AG04450 (cell line): ENCODE data around the gene CNTLN. TPM values are rescaled to one million over a fixed set of nuclear protein-coding genes. Genes with fewer than 3 reads are reported as not detected.

Source experiments
- CTCF ChIA-PET: fragments of 300-600, 350-600 bp; formaldehyde crosslinking; extraction: SDS; loops from one replicate; lab custom pipeline; 2022; ENCODE audit warnings: antibody characterized with exemption, inconsistent platforms; lab: Charles Lee
- POLR2A ChIA-PET: fragments of 350-600 bp; formaldehyde crosslinking; extraction: SDS; loops from one replicate; lab custom pipeline; 2021; ENCODE audit warnings: antibody characterized with exemption, inconsistent platforms; lab: Yijun Ruan, JAX
- DNase-seq: peaks from one replicate; pipeline ENCODE4 v3.0.0-alpha.2; 2011; ENCODE audit warnings: low read depth, low spot score
- H3K27ac ChIP-seq: one replicate; pipeline ENCODE4 v1.5.1; 2012; ENCODE audit warnings: low read depth, low read length, control low read depth
- H3K27me3 ChIP-seq: one replicate; pipeline ENCODE4 v1.6.0; 2012; ENCODE audit warnings: low read length; ENCODE audit not compliant: control insufficient read depth, insufficient read depth
- H3K4me3 ChIP-seq: 2 replicates; pipeline ENCODE4 v1.5.1; 2011; ENCODE audit warnings: mild to moderate bottlenecking, low read depth, low read length, control low read depth
- H3K9me3 ChIP-seq: 2 replicates; pipeline ENCODE4 v1.5.1; 2012; ENCODE audit warnings: low read length; ENCODE audit not compliant: control insufficient read depth, insufficient read depth
- CTCF ChIP-seq: IDR thresholded peaks from 2 replicates; pipeline ENCODE4 v1.5.1; 2011; ENCODE audit warnings: low read depth, low read length, control low read depth, inconsistent platforms
- polyA plus RNA-seq: library from polyadenylated mRNA; depleted of rRNA; stranded (reverse); fragments of >200 nt; gene quantifications from 2 replicates; pipeline ENCODE4 v1.2.3, GENCODE V29; 2011

CNTLN gene
- polyA plus RNA-seq, 1 experiment = 11.7 TPM

DNA sequence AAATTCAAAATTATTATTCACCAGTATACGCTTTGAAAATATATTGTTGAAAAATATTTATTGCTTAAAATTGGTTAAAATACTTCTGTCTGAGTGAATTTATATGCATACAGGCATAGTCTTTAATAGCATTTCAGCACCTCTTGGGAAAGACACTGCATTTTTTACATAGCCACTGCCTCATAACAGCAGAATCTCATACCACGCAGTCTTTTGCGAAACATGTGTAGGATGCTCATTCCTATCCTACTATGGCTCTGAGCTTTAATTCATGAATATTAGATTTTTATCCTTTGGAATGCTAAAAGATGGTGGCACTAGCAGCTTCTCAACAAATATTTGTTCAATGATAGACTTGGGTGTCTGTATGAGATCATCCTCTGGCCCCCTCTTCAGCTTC lies 350.1 kb downstream of the CNTLN start:
- no peak overlapping the region for H3K27ac ChIP-seq
- no peak for DNase-seq
- no peak for TF ChIP-seq CTCF
- H3K27me3 ChIP-seq = no peaks in the 10 kb centered on the region
- no peaks in the 10 kb centered on the region for H3K9me3 ChIP-seq
- H3K4me3 ChIP-seq = no peak overlapping the region
- CTCF ChIA-PET = no interaction called here
- POLR2A ChIA-PET = no interaction called here

DNA sequence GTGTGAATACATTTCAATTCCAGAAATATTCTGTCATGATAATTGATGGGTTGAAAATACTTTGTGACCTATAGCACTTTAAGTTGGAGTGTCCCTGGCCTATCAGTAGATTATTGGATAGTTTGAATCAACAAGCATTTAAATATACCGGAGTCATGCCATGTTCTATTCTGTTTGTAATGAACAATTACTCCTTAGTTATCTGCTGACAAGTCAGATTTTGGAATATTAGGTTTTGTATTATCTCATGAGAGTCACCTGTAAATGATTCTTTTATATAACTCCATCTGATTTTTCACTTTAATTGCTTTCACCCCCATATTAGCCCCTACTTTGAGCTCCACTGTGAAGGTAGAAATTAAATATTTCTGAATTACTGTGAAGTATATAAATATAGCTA lies 351.6 kb downstream of the CNTLN start:
- H3K4me3 ChIP-seq = no peak overlapping the region
- DNase-seq = no peak
- ChIA-PET CTCF (no interaction called here), POLR2A (no interaction called here)
- H3K9me3 ChIP-seq = no peaks in the 10 kb centered on the region
- no peak for TF ChIP-seq CTCF
- H3K27ac ChIP-seq = no peak overlapping the region
- no peaks in the 10 kb centered on the region for H3K27me3 ChIP-seq

DNA sequence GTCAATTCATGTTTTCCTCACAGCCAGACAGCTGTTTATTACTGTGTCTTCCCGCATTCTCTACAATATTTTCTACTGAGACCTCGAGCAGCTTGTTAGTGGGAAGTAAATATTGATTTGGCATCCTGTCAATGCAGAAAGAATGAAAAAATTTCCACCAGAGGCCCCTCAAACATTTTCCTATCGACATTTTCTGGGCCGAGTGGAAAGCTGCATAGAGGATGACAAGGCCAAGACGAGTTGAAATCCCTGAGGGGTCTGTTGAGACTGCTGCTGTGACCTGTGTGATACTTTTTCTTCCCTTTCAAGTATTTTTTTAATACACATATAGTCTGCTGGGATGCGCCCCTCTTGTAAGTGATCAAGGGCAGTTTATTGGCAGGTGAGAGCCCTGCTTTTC lies 352.6 kb downstream of the CNTLN start:
- Histone ChIP-seq H3K27ac (no peak overlapping the region), H3K27me3 (no peaks in the 10 kb centered on the region), H3K9me3 (no peaks in the 10 kb centered on the region), H3K4me3 (no peak overlapping the region)
- POLR2A ChIA-PET = no interaction called here
- no peak for TF ChIP-seq CTCF
- DNase-seq = no peak
- CTCF ChIA-PET = no interaction called here

GRCh38 chr9:17488662-17489061 lies 353.8 kb downstream of the CNTLN start:
- no peak for DNase-seq
- no peak for TF ChIP-seq CTCF
- ChIA-PET POLR2A (no interaction called here), CTCF (interaction anchor here (1.2 kb wide), 1 partner anchor 26 kb away, joined by 4 read pairs; no protein-coding TSS in a partner anchor)
- Histone ChIP-seq H3K4me3 (no peak overlapping the region), H3K9me3 (no peaks in the 10 kb centered on the region), H3K27ac (no peak overlapping the region), H3K27me3 (no peaks in the 10 kb centered on the region)

DNA sequence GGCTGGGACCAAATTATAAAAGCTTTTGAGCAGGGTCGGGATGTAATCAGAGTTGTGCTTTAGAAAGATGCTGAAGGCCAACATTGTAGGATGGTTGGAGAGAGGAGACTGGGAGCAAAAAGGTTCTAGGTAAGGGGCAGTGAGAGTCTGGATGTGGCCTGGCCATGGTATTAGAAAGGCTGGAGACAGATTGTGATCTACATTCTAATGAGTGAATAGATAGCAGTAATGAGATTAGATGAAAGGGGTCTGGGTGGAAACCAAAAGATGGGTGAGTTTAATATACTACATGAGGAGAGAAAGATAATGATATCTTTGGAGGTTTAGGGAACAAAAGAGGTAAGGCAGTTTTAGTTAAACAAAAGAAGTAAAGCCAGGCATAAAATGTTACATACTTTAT lies 355.3 kb downstream of the CNTLN start:
- ChIA-PET CTCF (no interaction called here), POLR2A (no interaction called here)
- no peaks in the 10 kb centered on the region for H3K9me3 ChIP-seq
- no peak for TF ChIP-seq CTCF
- no peaks in the 10 kb centered on the region for H3K27me3 ChIP-seq
- DNase-seq = no peak
- H3K4me3 ChIP-seq = no peak overlapping the region
- H3K27ac ChIP-seq = no peak overlapping the region
